A673 (cell line): ENCODE data around the gene FAM124A.

Source experiments
- EZH2 ChIP-seq: fragments of 200-600 bp; sonication (generic); IDR thresholded peaks from 2 replicates; pipeline ENCODE4 v1.6.1; 2017; ENCODE audit warnings: borderline replicate concordance, low read depth, mild to moderate bottlenecking, mixed read lengths, antibody characterized with exemption, low read length; ENCODE audit not compliant: poor library complexity, severe bottlenecking
- TF ChIP-seq, protein P1 (sequence below): fragments of 300-800, 200-600 bp; sonication (generic); conservative IDR thresholded peaks from 2 replicates; pipeline ENCODE4 v1.5.1; 2017; ENCODE audit warnings: low read depth, mild to moderate bottlenecking, antibody characterized with exemption, low read length, moderate library complexity, mixed read lengths

DNA sequence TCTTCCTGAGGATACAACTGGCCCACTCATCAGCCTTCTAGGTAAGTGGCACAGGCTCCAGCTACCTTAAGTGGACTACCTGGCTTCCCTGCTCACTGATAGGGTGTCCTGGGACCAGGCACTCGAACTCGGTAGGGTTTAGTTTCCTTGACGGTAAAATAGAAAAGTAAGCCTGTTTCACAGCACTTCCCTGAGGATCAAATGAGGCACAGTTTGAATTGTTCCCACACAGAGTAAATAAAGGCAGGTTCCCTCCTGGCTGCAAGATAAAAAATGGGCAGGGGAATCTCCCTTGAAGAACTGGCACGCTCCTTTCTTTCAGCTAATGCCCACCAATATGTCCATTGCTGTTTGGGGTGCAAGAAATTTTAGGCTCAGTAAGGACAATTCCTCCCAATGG is 1.1 kb upstream of the FAM124A start:
- TF ChIP-seq EZH2 = no peak
- TF ChIP-seq, protein P1, sequence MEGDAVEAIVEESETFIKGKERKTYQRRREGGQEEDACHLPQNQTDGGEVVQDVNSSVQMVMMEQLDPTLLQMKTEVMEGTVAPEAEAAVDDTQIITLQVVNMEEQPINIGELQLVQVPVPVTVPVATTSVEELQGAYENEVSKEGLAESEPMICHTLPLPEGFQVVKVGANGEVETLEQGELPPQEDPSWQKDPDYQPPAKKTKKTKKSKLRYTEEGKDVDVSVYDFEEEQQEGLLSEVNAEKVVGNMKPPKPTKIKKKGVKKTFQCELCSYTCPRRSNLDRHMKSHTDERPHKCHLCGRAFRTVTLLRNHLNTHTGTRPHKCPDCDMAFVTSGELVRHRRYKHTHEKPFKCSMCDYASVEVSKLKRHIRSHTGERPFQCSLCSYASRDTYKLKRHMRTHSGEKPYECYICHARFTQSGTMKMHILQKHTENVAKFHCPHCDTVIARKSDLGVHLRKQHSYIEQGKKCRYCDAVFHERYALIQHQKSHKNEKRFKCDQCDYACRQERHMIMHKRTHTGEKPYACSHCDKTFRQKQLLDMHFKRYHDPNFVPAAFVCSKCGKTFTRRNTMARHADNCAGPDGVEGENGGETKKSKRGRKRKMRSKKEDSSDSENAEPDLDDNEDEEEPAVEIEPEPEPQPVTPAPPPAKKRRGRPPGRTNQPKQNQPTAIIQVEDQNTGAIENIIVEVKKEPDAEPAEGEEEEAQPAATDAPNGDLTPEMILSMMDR = no peak
